Measurements from ENCODE around the gene STK33.

The STK33 gene

DNA sequence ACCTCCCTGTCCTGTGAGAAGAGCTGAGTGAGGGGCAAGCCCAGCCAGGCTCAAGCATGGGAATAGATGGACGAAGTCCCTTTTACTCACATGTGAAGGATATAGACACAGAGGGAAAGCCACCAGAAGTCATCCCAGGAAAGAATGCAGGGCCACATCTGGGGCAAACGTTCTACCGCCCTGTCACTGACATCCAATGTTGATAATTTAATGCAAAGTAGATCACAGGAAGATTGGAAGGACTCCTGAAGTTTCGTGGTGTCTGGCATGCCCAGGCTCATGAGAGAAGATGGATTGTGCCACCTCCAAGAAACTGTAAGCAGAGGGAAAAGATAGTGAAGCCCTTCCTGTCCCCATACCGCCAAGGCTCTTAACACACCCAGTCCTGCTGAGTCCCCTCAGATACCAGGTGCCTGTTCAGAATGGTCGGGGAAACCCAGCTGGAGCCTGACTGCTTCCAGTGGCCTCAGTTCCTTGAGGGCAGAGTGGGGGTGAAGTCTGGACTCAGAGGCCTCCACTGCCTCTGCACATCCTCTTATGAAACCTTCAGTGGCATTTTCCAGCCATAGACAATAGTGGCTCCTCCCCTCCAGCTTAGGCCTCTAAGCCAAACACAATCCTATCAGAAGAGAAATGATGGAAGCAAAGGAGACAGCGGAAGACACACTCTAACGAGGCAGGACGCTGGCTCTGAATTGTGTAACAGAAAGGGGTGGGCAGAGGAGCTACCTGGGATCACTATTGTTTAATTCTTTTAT is 7.5 kb upstream of the STK33 start:
- no peak overlapping the region for H3K4me3 ChIP-seq (replicated peaks; ENCODE audit: low read depth, low read length)
- H3K36me3 ChIP-seq (ENCODE audit: control insufficient read depth, insufficient read depth, low read length), result no peaks in the 10 kb centered on the region
- no peak for DNase-seq (ENCODE audit: extremely low read depth, insufficient read length)
- TF ChIP-seq, protein P1, sequence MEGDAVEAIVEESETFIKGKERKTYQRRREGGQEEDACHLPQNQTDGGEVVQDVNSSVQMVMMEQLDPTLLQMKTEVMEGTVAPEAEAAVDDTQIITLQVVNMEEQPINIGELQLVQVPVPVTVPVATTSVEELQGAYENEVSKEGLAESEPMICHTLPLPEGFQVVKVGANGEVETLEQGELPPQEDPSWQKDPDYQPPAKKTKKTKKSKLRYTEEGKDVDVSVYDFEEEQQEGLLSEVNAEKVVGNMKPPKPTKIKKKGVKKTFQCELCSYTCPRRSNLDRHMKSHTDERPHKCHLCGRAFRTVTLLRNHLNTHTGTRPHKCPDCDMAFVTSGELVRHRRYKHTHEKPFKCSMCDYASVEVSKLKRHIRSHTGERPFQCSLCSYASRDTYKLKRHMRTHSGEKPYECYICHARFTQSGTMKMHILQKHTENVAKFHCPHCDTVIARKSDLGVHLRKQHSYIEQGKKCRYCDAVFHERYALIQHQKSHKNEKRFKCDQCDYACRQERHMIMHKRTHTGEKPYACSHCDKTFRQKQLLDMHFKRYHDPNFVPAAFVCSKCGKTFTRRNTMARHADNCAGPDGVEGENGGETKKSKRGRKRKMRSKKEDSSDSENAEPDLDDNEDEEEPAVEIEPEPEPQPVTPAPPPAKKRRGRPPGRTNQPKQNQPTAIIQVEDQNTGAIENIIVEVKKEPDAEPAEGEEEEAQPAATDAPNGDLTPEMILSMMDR (IDR thresholded peaks at IDR 0.05; ENCODE audit: insufficient read depth, low read length, poor library complexity, severe bottlenecking), result no peak
- no peaks in the 10 kb centered on the region; the same call in 1 of the 2 replicates for H3K27me3 ChIP-seq (replicated peaks; ENCODE audit: control insufficient read depth, insufficient read depth, low read length)

DNA sequence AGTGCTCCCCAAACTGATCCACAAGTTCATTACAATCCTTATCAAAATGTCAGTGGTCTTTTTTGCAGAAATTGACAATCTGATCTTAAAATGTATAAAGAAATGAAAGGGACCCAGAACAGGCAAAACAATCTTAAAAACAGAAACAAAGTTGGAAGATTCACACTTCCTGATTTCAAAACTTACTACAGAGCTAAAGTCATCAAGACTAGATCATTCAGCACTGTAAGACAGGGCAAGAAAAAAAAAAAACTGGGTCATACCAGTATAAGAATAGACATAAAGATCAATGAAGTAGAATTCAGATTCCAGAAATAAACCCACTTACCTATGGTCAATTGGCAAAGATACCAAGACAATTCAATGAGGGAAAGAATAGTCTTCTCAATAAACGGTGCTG is 4.5 kb upstream of the STK33 start:
- no peak for DNase-seq (ENCODE audit: extremely low read depth, insufficient read length)
- H3K36me3 ChIP-seq (ENCODE audit: control insufficient read depth, insufficient read depth, low read length), result no peaks in the 10 kb centered on the region
- TF ChIP-seq, protein P1 (IDR thresholded peaks at IDR 0.05; ENCODE audit: insufficient read depth, low read length, poor library complexity, severe bottlenecking), result no peak
- H3K4me3 ChIP-seq (replicated peaks; ENCODE audit: low read depth, low read length), result no peak overlapping the region
- H3K27me3 ChIP-seq (replicated peaks; ENCODE audit: control insufficient read depth, insufficient read depth, low read length), result no peaks in the 10 kb centered on the region

DNA sequence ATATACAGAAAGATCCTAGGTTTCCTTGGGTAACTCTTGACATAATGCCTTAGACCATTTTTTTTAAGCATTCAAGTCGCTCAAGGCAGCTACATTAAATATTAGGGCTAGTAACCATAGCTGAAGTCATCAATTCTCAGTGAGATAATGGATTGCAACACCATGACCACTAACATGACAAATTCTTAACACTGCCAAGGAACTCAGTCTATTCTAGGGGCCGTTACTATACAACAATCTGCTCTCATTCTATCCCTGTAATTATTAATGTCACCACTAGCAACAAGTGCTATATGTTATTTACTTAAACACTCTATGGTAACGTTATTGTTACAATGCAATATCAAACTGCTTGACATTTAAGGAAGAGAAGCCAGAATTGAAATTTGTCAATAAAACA is 3.2 kb upstream of the STK33 start:
- TF ChIP-seq, protein P1 (IDR thresholded peaks at IDR 0.05; ENCODE audit: insufficient read depth, low read length, poor library complexity, severe bottlenecking), result no peak
- DNase-seq (ENCODE audit: extremely low read depth, insufficient read length), result no peak
- no peaks in the 10 kb centered on the region for H3K27me3 ChIP-seq (replicated peaks; ENCODE audit: control insufficient read depth, insufficient read depth, low read length)
- H3K36me3 ChIP-seq (ENCODE audit: control insufficient read depth, insufficient read depth, low read length), result no peaks in the 10 kb centered on the region
- no peak overlapping the region for H3K4me3 ChIP-seq (replicated peaks; ENCODE audit: low read depth, low read length)

DNA sequence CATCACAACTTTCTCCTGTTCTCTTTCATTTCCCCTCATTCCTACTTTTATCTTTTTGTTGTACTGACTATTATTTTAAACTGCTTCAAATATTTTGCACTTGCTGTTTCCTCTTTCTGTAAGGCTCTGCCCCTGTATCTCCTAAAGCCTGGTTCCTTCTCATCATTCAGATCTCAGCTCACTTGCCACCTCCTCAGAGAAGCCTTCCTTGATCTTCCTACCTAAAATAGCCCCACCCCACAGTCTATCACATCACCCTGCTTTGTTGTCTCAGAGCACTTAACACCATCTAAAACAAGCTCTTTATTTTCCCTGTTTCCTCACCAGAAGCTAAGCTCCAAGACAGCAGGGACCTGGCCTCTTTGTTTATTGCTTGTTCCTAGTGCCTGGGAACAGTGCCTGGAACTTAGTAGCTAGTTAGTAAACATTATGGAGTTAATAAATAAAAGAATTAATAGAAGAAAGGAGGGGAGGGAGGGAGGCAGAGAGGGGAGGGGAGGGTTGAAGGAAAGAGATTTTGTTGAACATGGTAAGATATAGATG is 2.5 kb upstream of the STK33 start:
- no peak for DNase-seq (ENCODE audit: extremely low read depth, insufficient read length)
- no peak overlapping the region for H3K4me3 ChIP-seq (replicated peaks; ENCODE audit: low read depth, low read length)
- no peaks in the 10 kb centered on the region for H3K27me3 ChIP-seq (replicated peaks; ENCODE audit: control insufficient read depth, insufficient read depth, low read length)
- TF ChIP-seq, protein P1 (IDR thresholded peaks at IDR 0.05; ENCODE audit: insufficient read depth, low read length, poor library complexity, severe bottlenecking), result no peak
- no peaks in the 10 kb centered on the region for H3K36me3 ChIP-seq (ENCODE audit: control insufficient read depth, insufficient read depth, low read length)

DNA sequence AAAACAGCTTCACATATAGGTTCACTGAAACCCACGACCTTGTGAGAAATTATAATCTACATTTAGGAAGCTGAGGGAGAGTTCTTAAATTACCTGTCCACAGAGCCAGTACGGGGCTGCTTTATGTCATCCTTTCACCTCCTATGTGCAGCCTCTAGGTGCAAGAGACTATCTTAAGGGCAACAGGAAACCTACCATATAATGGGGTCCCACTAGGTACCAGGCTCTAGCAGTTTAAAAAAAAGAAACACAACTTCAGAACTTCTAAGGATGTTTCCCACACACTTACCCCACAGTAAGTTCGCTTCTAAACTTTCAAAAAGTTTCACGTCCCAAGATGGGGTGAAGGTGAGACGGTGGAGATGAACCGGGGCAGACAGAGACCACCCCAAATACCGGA is 573 bp downstream of the STK33 start:
- Histone ChIP-seq H3K27me3 (replicated peaks; ENCODE audit: control insufficient read depth, insufficient read depth, low read length) (no peaks in the 10 kb centered on the region), H3K36me3 (ENCODE audit: control insufficient read depth, insufficient read depth, low read length) (no peaks in the 10 kb centered on the region), H3K4me3 (replicated peaks; ENCODE audit: low read depth, low read length) (peak overlapping the region; percentile 68)
- no peak for DNase-seq (ENCODE audit: extremely low read depth, insufficient read length)
- TF ChIP-seq, protein P1 (IDR thresholded peaks at IDR 0.05; ENCODE audit: insufficient read depth, low read length, poor library complexity, severe bottlenecking), result no peak

All from GM06990 (cell line).